ENCODE measurements around the gene MYO7B.

Gene MYO7B

GRCh38 chr2:127683757-127684156 is 148.3 kb downstream of the MYO7B start:
- no peak for DNase-seq

GRCh38 chr2:127685410-127686080 is 150.1 kb downstream of the MYO7B start:
- DNase-seq: no peak

Measured in suppressor macrophage treated with lipopolysaccharide for 4 hours (primary cell).